ENCODE measurements around the gene CTAGE1. TPM values are rescaled to one million over a fixed set of nuclear protein-coding genes. Genes with fewer than 3 reads are reported as not detected.

Gene CTAGE1
- not detected in 2 replicates for total RNA-seq
- not detected for total RNA-seq (2013)
- polyA plus RNA-seq, result not detected in 2 replicates
- not detected in 2 replicates for polyA minus RNA-seq

DNA sequence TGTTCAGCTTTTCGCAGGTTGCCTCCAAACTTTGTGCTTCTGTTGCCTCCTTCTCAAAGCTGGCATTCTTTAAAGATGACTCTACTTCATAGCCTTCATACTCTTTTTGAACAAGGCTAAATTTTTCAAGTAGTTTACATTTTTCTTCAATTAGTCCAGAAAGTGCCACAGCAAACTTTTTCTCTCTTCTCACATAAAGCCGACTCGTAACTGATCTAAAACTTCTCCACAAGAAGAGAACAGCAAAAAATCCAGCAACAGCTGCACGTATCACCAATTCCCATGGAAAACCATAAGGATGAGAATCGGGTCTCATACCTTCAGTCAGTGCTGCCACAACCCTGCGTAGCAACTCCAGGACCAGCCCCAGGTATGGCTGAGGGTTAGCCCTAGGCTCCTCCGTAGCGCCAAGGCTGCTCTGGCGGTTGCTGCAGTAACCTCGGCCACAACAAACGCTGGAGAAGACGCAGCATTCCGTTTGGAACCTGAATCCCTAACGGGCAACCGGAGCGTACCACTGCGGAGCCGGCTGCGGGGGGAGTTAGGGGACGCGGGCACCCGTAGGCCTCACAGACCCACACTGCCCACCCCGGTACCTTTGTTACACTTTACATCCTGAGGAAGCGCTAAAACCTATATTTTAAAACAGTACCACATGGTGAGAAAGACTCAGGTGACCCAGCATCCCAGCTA is at the start of gene CTAGE1:
Gene CTAGE1, minus strand, starts transcription at position 420 of the 693 bp plus-strand sequence. Its CDS starts 104 bp downstream, at position 316.
- DNase-seq, result no peak
- H2AFZ ChIP-seq (ENCODE audit: insufficient read depth, low read depth, low read length, poor library complexity, severe bottlenecking), result no peak within 1 kb of the TSS
- no peak for ATAC-seq (ENCODE audit: low read depth)
- intact Hi-C loops (cut with micrococcal nuclease), result no loop called here
- peaks cover 0 to 12% (median 0%) of the 10 kb centered on the region in 3 donors for H3K9me3 ChIP-seq (ENCODE audit: control extremely low read depth in 1 of 3, control insufficient read depth in 2 of 3, insufficient read depth in 1 of 3, low read length in 2 of 3)
- no peaks in the 10 kb centered on the region for H3K79me2 ChIP-seq (ENCODE audit: control insufficient read depth, insufficient read depth, low read length)
- no peak within 1 kb of the TSS for H3K4me2 ChIP-seq (replicated peaks; ENCODE audit: low read depth, low read length, poor library complexity, severe bottlenecking)
- H3K9ac ChIP-seq (ENCODE audit: low read length), result no peak within 1 kb of the TSS
- Mint-ChIP-seq H3K4me1 (no peaks in the 10 kb centered on the region), H3K4me3 (no peak within 1 kb of the TSS), H3K27me3 (no peaks in the 10 kb centered on the region), H3K27ac (no peak within 1 kb of the TSS), H3K9me3 (ENCODE audit: insufficient read depth) (no peaks in the 10 kb centered on the region)
- CTCF ChIA-PET, result no interaction called here
- no peaks in the 10 kb centered on the region for H4K20me1 ChIP-seq (ENCODE audit: control insufficient read depth, insufficient read depth, low read length, poor library complexity, severe bottlenecking)
- no peak within 1 kb of the TSS for H3K4me3 ChIP-seq (ENCODE audit: control extremely low read depth in 1 of 5, extremely low read depth in 1 of 5, insufficient read depth in 1 of 5, low read depth in 2 of 5, low read length in 4 of 5)
- no peaks in the 10 kb centered on the region for H3K4me1 ChIP-seq (ENCODE audit: control insufficient read depth in 2 of 2, insufficient read depth in 2 of 2, low read length in 2 of 2)
- POLR2A ChIA-PET, result no interaction called here
- 87% methylated on average over 24 of the region's 24 CpGs for WGBS (ENCODE audit: insufficient coverage)
- no peaks in the 10 kb centered on the region for H3K36me3 ChIP-seq (replicated peaks in 1 of 2; ENCODE audit: control extremely low read depth in 1 of 2, control insufficient read depth in 1 of 2, extremely low read depth in 1 of 2, insufficient read depth in 2 of 2, low read length in 1 of 2)
- no peaks in the 10 kb centered on the region for H3K27me3 ChIP-seq (replicated peaks in 1 of 4; ENCODE audit: control extremely low read depth in 1 of 4, control insufficient read depth in 3 of 4, insufficient read depth in 4 of 4, low read length in 3 of 4)
- TF ChIP-seq EZH2 (IDR thresholded peaks at IDR 0.05; ENCODE audit: borderline replicate concordance, insufficient read depth, low read depth, low read length, poor library complexity, severe bottlenecking), result no peak
- TF ChIP-seq, protein P1, sequence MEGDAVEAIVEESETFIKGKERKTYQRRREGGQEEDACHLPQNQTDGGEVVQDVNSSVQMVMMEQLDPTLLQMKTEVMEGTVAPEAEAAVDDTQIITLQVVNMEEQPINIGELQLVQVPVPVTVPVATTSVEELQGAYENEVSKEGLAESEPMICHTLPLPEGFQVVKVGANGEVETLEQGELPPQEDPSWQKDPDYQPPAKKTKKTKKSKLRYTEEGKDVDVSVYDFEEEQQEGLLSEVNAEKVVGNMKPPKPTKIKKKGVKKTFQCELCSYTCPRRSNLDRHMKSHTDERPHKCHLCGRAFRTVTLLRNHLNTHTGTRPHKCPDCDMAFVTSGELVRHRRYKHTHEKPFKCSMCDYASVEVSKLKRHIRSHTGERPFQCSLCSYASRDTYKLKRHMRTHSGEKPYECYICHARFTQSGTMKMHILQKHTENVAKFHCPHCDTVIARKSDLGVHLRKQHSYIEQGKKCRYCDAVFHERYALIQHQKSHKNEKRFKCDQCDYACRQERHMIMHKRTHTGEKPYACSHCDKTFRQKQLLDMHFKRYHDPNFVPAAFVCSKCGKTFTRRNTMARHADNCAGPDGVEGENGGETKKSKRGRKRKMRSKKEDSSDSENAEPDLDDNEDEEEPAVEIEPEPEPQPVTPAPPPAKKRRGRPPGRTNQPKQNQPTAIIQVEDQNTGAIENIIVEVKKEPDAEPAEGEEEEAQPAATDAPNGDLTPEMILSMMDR (IDR thresholded peaks at IDR 0.05), result no peak
- no peak within 1 kb of the TSS for H3K27ac ChIP-seq (ENCODE audit: low read length in 2 of 2)

DNA sequence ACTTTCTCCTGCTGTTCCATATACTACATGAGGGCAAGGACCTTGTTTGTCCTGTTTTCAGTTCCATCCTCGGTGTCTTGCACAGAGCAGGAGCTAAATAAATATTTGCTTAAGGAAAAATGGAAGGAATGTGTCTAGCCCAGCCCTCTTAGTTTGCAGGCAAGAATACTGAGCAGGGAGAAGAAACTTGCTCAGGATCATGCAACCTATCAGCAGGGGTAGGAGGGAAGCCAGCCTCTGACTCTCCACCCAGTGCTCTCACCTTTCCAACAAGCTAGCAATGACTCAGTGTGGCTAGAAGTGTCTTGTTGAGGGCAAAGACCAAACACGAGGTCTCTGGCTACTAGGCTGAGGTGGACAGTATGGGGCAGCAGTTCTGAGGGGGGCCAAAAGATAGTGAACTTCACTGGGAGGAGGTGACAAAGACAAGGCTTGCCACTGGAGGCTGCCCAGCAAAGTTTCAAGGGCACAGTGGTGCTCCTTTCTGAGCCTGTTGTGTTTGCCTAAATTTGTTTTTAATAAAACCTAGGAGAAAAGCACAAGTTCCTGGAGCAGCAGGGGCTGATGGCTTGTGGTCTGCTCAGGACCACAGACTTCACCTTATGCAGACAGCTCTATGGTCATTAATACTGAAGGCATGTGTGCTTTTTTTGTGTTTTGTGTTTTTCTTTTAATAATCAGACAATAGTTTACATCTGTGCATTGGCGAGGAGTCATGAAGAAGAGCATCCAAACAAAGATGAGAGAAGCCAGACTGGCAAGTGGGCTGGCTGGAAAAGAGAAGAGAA is 49.1 kb upstream of the CTAGE1 start:
- Histone ChIP-seq H3K79me2 (ENCODE audit: control insufficient read depth, insufficient read depth, low read length) (no peaks in the 10 kb centered on the region), H2AFZ (ENCODE audit: insufficient read depth, low read depth, low read length, poor library complexity, severe bottlenecking) (no peak overlapping the region), H3K36me3 (replicated peaks in 1 of 2; ENCODE audit: control extremely low read depth in 1 of 2, control insufficient read depth in 1 of 2, extremely low read depth in 1 of 2, insufficient read depth in 2 of 2, low read length in 1 of 2) (no peaks in the 10 kb centered on the region), H3K27ac (ENCODE audit: low read length in 2 of 2) (no peak overlapping the region), H3K4me2 (replicated peaks; ENCODE audit: low read depth, low read length, poor library complexity, severe bottlenecking) (no peak overlapping the region), H3K9me3 (ENCODE audit: control extremely low read depth in 1 of 3, control insufficient read depth in 2 of 3, insufficient read depth in 1 of 3, low read length in 2 of 3) (peaks cover 0 to 3% (median 0%) of the 10 kb centered on the region in 3 donors), H4K20me1 (ENCODE audit: control insufficient read depth, insufficient read depth, low read length, poor library complexity, severe bottlenecking) (no peaks in the 10 kb centered on the region), H3K9ac (ENCODE audit: low read length) (no peak overlapping the region), H3K27me3 (replicated peaks in 1 of 4; ENCODE audit: control extremely low read depth in 1 of 4, control insufficient read depth in 3 of 4, insufficient read depth in 4 of 4, low read length in 3 of 4) (no peaks in the 10 kb centered on the region), H3K4me3 (ENCODE audit: control extremely low read depth in 1 of 5, extremely low read depth in 1 of 5, insufficient read depth in 1 of 5, low read depth in 2 of 5, low read length in 4 of 5) (no peak overlapping the region), H3K4me1 (ENCODE audit: control insufficient read depth in 2 of 2, insufficient read depth in 2 of 2, low read length in 2 of 2) (no peaks in the 10 kb centered on the region)
- no peaks in the 10 kb centered on the region for H3K27me3 Mint-ChIP-seq
- ChIA-PET CTCF (no interaction called here), POLR2A (no interaction called here)
- TF ChIP-seq EZH2 (IDR thresholded peaks at IDR 0.05; ENCODE audit: borderline replicate concordance, insufficient read depth, low read depth, low read length, poor library complexity, severe bottlenecking), result no peak
- TF ChIP-seq, protein P1 (IDR thresholded peaks at IDR 0.05), result no peak
- H3K9me3 Mint-ChIP-seq (ENCODE audit: insufficient read depth), result peaks cover 2% of the 10 kb centered on the region
- no peak overlapping the region for H3K4me3 Mint-ChIP-seq
- DNase-seq, result no peak
- 100% methylated on average over 1 of the region's 3 CpGs for WGBS (ENCODE audit: insufficient coverage)
- intact Hi-C loops (cut with micrococcal nuclease), result no loop called here
- no peak overlapping the region for H3K27ac Mint-ChIP-seq
- ATAC-seq (ENCODE audit: low read depth), result no peak
- H3K4me1 Mint-ChIP-seq, result no peaks in the 10 kb centered on the region
